Measurements from ENCODE around the gene TAF7L.
"Not testable (repeated sequence)": the region's sequence is repeated elsewhere in the genome, so short reads cannot be mapped to it uniquely, and the experiment has no call there.

Gene TAF7L

GRCh38 chrX:101290957-101291603 is at the start of gene TAF7L:
TAF7L (minus strand) TSS chrX:101291334; CDS start chrX:101287543, 3,791 bp downstream.
- no peak for DNase-seq

- no peak for DNase-seq
Measured at GRCh38 chrX:101337776-101338271, 46.7 kb upstream of the TAF7L start.

DNA sequence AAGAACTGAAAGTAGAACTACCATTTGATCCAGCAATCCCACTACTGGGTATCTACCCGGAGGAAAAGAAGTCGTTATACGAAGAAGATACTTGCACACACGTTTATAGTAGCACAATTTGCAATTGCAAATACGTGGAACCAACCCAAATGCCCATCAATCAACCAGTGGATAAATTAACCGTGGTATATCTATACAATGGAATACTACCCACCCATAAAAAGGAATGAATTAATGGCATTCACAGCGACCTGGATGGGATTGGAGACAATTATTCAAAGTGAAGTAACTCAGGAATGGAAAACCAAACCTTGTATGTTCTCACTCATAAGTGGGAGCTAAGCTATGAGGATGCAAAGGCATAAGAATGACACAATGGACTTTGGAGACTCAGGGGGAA is 43.2 kb upstream of the TAF7L start:
- not testable (repeated sequence) for DNase-seq

- DNase-seq, result not testable (repeated sequence)
Measured at GRCh38 chrX:101326600-101326999, 35.5 kb upstream of the TAF7L start.

GRCh38 chrX:101303790-101304189 is 12.7 kb upstream of the TAF7L start:
- DNase-seq, result no peak

DNA sequence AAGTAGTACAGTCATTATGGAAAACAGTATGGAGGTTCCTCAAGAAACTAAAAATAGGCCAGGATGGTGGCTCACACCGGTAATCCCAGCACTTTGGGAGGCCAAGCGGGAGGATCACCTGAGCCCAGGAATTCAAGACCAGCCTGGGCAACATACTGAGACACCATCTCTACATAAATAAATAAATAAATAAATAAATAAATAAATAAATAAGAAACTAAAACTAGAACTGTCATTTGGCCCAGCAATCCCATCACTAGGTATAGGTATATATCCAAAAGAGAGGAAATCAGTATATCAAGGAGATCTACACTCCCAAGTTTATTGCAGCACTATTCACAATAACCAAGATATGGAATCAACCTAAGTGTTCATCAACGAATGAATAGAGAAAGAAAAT is 4.5 kb upstream of the TAF7L start:
- DNase-seq, result not testable (repeated sequence)

DNA sequence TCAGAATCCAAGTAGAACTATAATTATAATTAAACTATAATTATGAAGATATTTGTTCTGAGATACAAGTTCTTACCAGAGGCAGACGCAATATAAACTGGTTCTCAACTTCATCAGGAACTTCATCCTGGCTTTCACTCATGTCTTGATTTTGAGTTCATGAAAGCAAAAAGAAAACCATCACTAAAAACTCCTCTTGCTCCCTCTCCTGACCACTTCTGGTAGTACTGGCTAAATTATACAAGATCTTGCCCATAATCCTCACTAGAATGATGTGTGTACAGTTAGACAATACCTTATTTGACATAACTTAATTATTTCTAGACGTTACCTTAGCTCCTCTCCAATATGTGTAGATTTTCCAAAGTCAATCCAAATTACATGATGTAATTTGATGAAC is 3.7 kb downstream of the TAF7L start:
- DNase-seq, result peak; percentile 34

GRCh38 chrX:101276238-101276637 is 14.9 kb downstream of the TAF7L start:
- DNase-seq, result no peak

- DNase-seq, result no peak
Measured at GRCh38 chrX:101274198-101274597, 16.9 kb downstream of the TAF7L start.

DNA sequence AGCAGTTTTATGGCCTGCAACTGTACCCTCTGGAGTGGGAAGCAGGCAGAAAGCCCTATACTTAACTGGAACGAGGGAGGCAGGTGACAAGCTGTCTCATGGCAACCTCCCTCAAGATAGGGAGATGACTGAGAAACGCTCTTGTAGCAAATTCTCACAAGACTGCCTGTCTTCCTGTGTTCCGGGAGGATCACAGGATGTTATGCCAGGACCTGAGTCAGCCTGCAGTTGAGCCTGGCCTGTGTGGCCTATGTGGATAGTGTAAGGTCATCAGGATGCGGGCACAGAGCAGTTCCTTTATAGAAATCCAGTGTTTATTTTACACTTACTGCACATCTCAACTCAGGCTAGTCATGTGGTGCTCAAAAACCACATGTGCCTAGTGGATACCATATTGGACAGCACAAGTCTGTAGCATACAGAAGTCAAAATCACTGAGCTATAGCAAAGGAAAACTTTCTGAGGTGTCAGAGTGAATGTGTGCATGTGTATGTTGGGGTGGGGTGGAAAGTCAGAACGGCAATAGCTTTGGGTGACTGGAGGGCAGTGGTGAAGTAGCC is 25.2 kb downstream of the TAF7L start:
- no peak for DNase-seq

DNA sequence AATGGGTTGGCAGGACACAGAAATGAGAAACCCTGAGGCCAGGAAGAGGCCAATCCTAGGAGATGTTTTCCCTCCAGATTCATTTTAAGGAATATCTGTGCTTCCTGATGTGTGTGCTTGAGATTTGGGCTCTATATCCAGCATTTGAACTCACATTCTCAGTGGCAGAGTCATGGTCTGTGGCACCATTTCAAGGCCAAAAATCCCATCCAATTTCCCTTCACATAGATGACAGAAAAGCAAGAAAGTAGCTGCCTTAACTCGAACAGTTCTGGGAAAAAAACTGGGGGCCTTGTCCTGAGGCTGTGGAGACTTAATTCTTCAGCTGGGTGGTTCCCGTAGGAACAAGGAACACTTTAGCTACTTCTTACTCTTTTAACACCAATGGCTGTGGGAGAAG is 27.4 kb downstream of the TAF7L start:
- no peak for DNase-seq

GRCh38 chrX:101262590-101262989 is 28.5 kb downstream of the TAF7L start:
- no peak for DNase-seq

- DNase-seq, result no peak
Measured at GRCh38 chrX:101260435-101260834, 30.7 kb downstream of the TAF7L start.

GRCh38 chrX:101258259-101258581 is 32.9 kb downstream of the TAF7L start:
- no peak for DNase-seq

GRCh38 chrX:101257448-101258258 is 33.5 kb downstream of the TAF7L start:
- DNase-seq, result no peak

DNA sequence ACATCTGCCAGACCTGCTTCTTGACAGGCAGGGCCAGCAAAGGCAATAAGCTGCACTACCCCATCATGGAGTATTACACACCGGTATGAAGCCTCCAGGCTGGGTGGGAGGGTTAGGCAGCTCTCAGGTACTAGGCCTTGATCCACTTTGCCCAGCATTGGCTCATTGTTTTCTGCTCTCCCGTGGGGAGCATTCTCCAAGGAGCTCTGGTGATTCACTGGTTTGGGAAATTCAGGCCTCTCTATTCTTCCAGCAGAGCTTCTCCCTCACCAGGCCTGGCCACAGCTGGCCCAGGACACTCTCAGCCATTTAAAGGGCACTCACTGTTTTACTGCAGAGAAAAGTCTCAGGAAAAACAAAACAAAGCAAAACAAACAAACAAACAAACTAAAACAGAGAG is 38.5 kb downstream of the TAF7L start:
- no peak for DNase-seq

DNA sequence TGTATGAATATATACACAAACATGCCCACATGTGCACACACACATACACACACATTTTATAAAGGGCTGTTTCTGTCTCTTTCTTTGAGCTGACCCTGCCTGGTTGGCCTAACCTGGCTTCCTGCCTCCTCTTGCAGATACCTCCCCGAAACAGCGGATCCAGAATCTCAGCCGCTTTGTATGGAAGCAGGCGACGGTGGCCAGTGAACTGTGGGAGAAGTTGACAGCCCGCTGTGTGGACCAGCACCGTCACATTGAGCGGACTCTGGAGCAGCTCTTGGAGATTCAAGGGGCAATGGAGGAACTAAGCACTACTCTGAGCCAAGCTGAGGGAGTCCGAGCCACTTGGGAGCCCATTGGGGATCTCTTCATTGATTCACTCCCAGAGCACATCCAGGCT is 49.6 kb downstream of the TAF7L start:
- no peak for DNase-seq

DNA sequence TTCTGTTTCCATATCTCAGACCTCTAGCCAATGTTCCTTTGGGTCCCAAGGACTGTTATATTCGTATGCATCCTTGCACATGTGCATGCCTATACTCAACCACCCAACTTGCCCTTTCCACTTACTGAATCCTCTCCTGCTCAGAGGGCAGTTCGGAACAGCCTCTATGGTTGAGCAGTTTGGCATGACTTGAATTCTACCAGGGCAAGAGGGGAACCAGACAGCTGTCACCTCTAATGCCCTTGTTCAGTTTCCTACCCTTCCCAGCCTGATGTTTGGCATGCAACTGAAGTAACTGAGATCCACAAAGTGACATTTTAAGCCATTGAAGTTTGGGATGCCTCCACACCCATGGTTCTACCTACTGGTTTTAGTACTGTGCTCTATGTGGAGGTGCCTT is 54.1 kb downstream of the TAF7L start:
- DNase-seq, result no peak

GRCh38 chrX:101232316-101232715 is 58.8 kb downstream of the TAF7L start:
- DNase-seq, result no peak

- no peak for DNase-seq
Measured at GRCh38 chrX:101231080-101231479, 60.1 kb downstream of the TAF7L start.

- DNase-seq, result no peak
Measured at GRCh38 chrX:101230636-101231035, 60.5 kb downstream of the TAF7L start.

- no peak for DNase-seq
Measured at GRCh38 chrX:101229170-101229569, 62.0 kb downstream of the TAF7L start.

DNA sequence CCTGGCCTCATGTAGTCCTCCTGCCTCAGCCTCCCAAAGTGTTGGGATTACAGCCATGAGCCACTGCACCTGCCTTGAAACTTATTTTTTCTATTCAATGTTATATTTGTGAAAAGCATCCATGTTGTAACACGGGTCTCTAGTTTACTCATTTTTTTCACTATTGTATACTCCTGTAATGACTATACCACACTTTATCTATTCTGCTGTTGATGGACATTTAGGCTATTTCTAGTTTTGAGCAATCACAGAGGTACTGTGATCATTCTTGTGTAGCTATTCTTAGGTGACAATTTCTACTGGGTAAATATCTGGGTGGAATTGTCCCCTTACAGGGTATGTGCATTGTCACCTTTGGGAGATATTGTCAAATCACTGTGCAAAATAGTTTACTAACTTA is 67.9 kb downstream of the TAF7L start:
- DNase-seq, result no peak

DNA sequence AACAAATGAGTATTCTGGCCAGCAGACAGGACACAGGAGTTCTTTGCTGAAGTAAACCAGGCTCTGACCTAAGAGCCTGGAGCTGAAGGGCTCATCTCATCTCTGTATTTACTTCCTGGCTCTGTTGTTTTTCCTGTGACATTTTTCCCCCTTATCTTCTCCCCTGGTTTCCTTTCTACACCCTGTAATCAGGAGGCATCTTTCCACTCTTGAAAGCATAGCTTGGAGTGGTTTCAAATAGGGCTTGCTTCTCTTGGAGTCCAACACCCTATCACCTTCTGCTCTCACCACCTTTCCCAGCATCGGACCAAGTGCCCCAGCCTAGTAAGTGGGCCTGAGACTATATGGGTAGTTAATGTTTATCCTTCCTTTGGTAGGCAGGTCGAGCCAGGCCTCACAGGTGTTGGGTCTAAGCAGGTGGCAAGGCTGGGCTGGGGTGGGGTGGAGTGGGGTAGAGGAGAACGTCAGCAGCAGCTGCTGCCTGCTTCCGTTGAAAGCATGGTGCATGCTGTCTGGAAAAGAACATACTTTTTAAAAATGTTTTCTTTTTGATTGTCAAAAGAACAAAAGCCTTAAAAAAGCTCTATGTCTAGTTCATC is 70.4 kb downstream of the TAF7L start:
- DNase-seq, result no peak

All from DMS79 treated with DMSO at 0.1 percent for 48 hours (cell line).